Kidney capillary endothelial cell (primary cell): ENCODE data around the gene SUGCT.
A peak's percentile ranks its signal among the peaks of the same experiment; 100 is the strongest.

Experiments used
- DNase-seq: peaks from one replicate; pipeline ENCODE4 v3.0.0-alpha.2; 2018; ENCODE audit warnings: low spot score

SUGCT gene

DNA sequence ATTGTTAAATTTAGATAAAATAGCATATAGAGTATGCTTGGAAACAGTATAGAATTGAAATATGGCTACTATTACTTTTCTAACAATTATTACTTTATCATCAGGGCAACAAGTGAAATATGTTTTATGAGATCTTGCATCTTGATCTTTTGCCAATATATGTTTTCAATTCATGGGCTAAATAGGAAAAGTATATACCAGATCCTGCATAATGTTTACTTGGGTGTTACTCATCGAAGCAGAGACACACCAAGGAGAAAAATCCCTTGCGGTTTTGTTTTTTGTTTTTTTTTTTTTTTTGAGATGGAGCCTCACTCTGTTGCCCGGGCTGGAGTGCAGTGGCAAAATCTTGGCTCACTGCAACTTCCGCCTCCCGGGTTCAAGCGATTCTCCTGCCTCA is 541.4 kb downstream of the SUGCT start:
- no peak for DNase-seq

DNA sequence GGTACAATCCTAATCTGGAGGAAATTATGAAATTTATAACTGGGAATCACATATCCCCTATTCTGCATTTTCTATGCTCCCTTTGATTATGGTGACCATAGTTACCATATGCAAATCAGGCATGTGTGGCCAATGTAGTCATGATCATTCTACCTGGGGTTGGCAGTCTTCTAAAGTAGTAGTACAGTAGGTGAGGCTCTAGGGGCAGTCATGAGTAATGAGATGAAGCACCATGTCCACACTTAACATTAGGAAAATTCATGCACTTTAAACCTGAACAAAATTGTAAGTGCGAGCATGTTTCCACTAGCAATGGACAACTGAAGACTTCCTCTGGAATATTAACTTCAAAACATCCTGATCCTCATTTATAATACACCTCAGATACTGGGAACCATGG is 545.9 kb downstream of the SUGCT start:
- no peak for DNase-seq

DNA sequence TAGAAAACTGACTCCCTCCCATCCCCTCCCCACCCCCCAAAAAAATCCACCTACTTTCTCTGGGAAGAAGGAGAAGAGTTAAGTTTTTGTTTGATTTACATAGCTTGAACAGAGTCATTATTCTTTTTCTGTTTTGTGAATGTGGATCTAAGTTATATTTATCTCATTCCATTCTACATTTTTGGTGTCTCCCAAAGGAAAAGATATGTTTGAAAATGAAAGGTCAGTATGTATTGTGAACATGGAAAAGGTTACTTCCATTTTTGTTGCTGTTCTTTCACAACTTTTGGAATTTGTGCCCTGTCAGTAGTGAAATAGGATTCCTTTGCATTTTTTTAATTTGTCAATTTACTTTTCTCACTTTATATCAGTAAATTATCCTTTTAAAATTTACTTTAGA is 547.9 kb downstream of the SUGCT start:
- no peak for DNase-seq

DNA sequence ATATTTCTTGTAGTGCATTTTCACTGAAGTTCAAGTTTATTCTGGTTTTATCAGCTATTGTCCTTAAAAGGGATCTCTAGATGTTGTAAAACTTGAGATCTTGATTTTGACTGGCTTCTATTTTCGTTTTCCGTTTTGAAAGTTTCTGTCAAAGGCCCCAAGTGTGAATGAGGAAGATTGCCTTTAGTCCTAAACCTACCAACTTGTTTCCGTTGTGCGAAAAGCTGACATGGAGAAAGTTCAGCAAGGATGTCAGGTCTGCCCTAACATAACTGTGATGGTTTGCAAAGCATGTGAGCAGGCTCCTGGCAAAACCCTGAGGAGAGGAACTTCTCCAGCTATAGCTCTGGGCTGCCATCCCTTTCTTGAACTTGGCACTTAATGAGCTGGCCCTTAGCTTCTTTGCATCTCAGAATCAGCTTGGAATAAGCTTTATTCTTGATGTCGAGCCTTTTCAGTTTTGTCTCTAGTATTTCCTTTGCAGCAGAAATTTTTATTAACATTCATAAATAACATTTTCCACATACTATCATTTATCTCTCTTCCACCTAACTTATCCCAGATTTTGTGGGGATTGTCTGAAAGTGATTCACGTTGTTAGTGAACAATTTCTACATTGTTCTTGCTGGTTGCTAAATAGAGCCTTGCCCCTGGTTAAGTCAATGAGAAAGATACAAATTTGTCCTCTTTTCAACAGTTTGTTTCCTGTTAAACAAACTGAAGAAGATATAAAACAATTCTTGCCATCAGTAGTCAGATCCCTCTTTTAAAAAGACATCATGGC is 559.4 kb downstream of the SUGCT start:
- DNase-seq: no peak

DNA sequence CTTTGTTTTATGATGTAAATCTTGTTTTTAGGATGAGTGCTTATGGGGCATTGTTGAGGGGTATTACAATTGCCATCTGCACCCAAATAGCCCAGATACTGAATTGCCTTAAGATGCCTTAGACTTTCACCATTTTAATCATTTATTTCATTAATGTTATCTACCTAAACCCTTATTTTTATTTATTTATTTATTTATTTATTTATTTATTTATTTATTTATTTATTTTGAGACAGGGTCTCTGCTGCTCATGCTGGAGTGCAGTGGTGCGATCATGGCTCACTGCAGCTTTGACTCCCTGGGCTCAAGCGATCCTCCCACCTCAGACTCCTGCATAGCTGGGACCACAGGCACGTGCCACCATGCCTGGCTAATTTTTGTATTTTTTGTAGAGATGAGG is 560.2 kb downstream of the SUGCT start:
- no peak for DNase-seq

DNA sequence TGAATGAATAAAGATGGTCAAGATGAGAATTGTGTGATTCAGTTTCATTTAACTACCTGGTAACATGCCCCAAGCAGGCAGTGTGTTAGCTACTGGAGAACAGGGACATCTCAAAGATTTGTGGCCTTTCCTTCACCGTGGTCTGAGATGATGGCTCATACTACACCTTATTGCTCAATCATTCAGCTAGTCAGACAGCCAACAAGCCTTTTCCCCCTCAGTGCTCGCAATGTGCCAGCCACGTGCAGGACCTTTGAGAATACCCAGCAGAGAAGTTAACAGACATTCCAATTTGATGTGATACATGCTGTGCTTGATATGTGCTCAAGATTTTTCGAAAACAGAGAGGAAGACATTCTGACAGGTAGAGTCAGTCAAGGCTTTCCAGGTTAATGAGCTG is 562.8 kb downstream of the SUGCT start:
- DNase-seq: no peak

DNA sequence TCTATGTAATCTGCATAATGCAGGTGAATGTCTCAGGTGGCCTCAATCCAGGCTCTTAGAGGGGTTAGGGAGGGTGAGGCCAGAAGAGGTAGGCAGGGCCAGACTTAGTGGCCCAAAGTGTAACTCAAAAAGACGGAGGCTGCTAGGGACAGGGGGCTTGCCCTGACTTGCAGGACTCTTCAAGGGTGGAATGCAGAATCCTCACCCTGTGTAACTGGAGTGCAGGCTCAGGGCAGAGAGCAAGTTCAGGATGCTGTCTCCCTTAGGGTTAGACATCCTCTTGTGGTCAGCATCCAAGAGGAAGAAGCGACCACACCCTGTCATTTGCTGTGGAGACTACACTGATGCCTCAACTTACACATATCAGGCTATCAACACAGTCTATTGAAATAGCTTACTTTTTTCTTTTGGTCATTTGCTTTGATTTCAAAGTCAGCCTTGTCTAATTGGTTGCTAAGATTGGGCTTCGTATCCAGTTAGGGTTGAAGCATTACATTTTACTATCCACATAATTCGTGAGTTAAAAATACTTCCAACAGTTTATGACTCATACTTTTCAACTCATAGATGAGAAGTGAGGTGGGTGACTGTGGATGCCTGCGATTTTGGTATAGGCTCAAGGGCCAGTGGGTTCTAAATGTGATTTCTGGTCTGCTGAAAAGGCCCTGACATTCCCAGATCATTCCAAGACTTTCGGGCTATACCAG is 563.6 kb downstream of the SUGCT start:
- no peak for DNase-seq

DNA sequence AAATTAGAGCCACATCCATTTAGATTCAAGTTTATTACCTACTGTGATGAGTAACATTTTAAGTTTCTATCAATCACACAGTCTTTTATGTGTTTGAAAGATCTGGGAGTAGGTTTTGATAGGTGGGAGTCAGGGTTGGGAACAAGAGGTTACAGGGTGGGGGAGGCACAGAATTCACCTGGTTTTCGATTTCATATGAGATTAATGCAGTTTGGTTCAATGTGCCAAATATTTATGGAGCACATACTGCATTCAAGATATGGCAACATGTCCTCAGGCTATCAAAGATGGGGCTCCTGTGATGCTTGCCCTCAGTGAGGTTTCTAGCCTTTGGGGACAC is 564.1 kb downstream of the SUGCT start:
- no peak for DNase-seq

DNA sequence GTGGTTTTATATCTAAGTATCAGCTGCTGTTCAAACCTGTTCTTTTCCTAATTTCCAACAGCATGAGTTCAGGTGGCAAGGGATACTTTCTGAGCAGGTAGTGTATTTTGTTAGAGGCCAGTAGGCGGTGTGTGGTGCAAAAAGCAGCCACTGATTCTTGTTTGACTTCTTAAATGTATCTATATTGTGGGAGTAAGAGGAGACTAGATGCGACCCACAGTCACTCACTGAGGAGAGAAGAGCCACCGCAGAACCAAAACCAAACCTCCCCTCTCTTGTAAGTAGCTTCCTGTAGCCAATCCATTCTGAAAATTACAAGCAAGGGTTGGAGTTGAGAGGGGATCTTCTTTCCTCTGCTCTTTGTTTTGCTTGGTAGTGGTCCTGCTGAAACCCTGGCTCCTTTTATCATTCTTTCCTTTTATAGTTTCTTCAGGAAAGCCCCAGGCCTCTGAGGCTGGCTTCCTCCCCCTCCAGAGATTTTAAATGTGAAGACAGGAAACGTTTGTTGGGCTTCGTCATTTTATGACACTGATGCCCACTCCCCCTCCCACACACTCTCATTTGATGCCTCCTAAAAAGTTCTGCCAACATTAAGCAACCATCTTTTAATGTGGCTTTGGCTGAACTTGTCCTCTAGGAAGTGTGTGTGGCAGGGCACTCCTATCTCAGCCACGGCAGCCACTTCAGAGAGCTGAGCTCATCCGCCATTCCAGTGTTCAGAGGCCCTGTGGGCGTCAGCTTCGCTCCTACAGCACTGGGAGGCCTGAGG is 566.0 kb downstream of the SUGCT start:
- DNase-seq: no peak

DNA sequence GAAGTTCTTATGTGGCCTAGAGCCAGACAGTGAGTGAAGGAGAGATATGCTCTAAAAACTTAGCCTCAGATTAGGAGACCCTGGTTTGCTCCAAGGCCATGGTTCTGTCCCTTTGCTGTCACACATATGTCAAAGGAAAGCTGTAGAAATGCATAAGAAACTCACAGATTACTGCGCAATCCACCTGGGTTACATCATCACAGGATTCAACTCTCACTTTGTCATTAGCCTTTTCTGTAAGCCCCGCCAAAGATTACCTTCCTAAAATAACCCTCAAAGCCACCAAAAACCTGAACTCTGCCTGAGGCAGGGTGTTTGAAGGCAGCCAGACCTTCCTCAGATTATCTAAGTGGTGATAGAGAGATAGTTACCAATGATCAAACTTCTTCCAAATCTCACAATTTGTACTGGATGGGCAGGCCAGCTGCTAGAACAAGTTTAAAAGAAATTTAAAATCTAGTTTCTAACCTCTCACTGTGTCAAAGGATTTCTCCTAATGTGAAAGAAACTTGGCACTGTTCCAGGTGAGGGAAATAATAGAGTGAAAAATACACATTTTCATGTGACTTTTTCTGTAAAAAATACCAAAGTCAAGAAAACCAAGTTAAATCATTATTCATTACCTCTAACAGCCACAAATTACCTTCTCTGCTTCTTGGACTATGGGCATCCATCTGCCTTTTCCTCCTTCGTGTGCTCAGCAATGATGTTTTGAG is 567.2 kb downstream of the SUGCT start:
- DNase-seq: no peak

DNA sequence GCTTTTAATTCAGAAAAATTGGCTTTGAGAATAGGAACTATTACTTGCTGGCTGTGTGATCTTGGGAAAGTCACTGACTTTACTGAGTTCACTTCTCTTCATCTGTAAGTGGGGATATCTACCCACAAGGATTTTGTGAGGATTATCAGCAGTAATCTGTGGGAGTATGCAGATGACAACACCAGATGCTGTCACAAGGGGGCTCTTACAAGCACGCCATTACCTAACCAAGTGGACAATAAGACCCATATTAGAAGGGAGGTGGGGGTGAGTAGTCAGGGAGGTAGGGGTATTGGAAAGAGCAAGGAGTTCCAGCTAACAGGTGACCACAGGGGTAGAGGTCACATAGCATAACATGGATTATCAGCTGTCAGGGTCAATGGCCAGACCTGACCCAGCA is 569.4 kb downstream of the SUGCT start:
- no peak for DNase-seq

DNA sequence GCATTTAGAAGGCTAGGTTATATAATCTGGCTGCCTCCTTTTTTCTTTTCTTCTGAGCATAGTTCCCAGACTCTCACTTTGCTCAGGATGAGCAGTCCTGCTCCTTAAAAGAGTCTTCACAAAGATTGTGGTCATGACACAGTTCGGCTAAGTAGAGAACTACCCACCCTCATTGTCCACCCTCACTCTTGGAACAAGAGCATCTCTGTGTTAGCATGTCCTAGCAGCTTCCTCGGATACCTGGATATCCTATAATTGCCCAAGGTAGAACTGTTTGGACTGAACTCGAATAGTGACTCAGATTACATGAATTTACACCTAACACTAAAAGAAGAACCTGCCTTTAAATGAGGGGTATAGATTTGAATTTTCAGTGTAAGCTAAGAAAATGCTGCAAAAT is 572.0 kb downstream of the SUGCT start:
- no peak for DNase-seq

DNA sequence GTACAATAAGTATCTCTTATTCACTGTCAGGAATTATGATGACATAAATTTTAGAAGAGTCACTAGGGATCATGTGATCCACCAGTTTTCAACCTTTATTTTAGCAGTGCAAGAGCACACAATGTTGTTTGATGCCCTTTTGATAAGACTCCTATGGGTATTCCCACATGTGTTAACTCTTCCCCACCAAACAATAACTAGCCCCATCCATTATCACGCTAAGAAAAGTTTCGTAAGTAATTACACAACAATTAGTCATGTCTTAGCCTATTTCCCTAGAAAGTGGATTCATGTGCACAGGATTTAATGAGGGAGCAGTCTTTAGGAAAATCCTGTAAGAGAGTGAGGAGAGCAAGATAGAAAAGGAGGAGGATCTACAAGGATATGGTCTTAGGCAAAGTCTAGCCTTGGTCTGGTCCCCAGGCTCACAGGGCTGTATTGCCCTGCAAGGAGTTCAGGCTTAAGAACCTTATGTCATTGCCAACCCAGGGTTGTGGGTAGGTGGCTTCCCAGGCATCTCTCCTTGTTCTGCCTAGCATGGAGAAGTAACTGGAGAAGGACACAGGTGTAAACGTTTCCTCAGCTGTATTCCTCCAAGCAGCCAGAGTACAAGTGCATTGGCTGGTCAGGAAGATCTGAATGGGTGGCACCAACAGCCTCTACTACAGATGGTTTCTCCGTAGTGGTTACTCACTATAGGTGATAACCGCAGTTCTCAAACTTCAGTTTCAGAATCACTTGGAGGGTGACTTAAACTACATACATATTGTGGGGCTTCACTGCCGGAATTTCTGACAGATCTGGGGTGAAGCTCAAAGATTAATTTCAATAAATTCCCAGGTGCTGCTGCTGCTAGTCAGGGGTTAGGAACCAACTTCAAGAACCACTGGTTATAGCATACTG is 574.5 kb downstream of the SUGCT start:
- DNase-seq: no peak

DNA sequence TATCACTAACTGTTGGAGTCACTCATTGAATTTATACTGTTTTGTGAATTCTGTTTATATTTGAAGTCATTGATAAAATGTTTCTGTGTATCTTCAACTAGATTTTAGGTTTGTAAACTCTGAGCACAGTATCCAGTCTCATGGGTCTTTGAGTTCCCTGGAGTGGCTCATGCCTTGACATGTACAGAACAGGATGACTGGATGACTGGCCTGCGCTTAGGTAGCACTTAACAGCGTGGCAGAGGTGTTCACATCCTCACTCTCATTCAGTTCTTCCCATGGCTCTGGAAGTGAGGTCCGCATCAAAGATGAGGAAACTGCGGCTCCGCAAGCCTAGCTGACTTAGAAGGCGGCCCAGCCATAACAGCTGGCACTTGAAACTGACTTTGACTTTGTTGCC is 576.9 kb downstream of the SUGCT start:
- DNase-seq: no peak

DNA sequence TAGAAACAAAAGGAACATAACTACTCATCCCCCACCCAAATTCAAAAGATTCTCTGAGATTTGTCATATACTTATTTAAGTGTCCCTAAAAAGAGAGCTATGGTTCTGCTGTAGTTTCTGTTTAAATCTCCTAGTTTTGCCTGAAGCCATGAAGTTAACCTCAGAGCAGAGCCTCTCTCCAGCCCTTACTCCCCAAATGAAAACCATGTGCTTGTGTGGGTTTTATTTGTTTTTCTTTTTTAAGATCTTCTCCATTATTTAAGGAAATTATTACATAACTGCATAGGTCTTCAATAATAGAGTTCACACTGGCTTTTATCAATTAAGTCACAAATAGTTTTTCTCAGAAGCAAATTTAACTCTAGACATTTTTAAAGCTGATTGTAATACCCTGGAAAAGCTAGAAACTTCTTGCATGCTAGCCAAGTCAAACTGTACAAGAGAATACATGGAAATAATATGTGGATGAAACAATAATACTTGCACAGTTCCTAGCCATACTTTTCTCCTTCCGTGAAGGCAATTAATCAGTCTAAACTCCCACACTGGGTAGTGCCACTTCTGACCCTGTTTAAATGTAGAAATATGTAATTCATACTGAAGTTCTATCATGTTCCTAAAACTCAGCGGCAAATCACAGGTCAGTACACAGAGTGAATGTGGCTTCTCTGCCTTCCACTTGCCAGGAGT is 579.7 kb downstream of the SUGCT start:
- no peak for DNase-seq

DNA sequence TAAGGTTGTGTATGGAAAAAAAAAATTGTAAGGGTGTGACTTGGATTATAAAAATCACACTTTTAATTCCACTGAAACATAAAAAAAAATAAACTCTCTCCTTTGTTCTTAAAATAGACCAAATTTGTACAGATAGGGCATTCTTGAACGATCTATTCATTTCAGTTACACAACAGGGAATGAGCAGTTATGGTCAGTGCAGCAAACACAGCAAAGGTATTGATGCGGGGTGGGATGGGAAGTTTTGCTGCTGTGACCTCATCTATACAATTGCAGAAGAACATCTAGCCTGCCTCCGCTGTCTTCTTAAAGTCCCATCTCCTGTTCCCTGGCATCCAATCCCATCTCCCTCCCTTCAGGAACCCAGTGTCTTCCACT is 580.2 kb downstream of the SUGCT start:
- no peak for DNase-seq

DNA sequence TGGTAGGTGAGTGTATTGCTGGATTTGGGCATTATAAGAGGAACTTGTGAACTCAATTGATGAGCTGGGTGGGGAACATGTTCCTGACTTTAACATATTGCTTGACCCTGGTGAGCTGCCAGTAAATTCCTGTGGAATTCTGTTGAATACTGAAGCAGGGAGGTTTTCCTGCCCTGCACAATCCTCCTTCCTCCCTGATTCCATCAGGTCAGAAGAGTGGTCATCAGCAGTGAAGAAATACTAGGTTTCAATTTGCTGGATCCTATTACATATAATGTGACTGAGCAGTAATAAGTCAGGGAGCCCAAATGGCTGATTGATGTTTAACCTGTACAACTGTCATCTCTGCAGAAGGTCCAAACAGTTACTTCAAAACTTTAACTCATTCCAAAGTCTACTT is 581.2 kb downstream of the SUGCT start:
- DNase-seq: no peak

DNA sequence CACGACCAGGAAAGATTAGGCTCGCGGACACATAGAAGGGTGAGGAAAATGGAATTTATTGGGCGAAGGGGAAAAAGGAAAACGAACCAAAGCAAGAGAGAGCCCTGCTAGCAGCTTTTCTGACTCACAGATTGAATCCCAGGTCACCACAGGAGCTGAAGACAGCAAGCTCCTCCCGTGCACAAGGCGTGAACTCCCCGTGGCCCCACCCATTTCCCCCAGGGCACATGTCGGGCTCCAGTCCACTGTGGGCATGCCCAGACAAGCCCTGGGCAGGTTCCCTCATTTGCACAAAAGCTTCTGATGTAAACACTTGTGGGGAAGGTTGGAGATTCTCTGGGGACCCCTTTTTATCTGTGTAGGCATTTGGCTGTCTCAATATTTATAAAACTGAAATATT is 582.4 kb downstream of the SUGCT start:
- DNase-seq: peak; percentile 50

DNA sequence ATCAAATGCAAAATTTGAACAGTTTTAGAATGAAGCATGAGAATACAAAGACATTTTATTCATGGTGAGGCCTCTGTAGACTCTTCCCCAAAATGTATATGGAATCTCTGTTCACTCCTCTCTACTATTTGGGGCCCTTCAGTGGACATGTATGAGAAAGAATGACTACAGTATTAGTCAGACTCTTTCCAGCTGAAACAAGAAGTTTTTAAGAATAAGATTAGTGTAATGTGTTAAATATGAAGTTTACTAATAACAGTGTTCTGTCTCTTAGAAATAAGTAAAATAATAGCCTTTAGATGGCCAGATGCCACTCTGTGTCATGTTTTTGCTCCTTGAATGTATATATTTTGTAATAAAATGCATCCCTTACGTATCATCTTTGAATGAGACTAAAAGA is 585.6 kb downstream of the SUGCT start:
- peak; percentile 22 for DNase-seq

DNA sequence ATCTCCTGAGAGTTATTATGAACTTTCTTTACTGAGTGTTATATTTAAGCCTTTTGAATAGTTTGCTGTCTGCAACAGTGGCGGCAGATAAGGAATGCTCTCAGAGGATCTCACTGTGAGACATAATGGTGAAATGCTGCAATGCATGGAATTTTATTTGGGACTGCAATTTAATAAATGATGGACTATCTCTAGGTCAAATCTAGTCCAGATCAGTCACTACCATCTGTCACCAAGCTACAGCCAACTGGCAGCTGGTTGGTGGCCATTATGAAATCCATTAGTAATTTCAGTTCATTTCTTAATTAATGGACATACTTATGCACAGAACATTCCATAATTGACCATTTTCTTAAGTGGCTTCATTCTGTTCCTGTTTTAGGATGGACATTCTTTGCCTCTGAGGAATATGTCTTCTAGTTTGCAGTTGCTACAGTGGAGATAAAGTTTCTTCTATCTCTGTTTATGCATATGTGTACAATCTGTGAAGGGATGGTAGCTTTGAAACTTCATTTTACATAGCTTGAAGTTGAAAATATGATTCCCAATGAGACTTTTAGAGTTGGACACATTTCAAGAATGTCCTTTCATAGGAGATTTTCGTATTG is 586.6 kb downstream of the SUGCT start:
- no peak for DNase-seq

DNA sequence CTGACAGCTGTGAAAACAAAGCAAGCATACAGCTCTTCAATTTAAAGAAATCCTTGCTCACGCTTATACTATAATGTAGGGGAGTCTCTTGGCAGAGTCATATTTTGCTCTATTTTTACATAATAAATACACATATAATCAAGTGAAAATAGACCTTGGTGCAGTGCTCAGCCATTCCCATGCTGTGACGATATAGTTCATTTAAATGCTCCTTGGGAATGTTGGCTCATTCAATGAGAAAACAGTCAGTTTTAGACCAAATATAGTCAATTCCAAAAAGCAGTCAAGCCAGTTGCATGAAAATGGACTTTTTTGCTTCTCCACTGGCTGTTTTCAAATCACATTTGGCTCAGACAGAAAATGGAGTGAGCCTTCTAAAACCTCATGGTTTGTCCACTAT is 587.4 kb downstream of the SUGCT start:
- no peak for DNase-seq
